IMR-90 (cell line): ENCODE results near the gene PJA1. TPM values are rescaled to one million over a fixed set of nuclear protein-coding genes. Genes with fewer than 3 reads are reported as not detected.
A peak's percentile ranks its signal among the peaks of the same experiment; 100 is the strongest.

Source experiments
- ATAC-seq: fragments of 200-7000 bp; cut with Tn5 transposase; 2 replicates; pipeline ENCODE4 v1.9.1; 2020; ENCODE audit warnings: low read depth, mild to moderate bottlenecking, moderate library complexity
- BruUV-seq: library from RNA; stranded (reverse); fragments of 400-500 nt; replicated peaks from 2 replicates; lab custom pipeline; 2021; lab: Mats Ljungman, UMichigan
- CTCF ChIA-PET: fragments of 300-600 bp; formaldehyde crosslinking; extraction: SDS; loops from one replicate; lab custom pipeline; 2021; ENCODE audit warnings: antibody characterized with exemption; lab: Yijun Ruan, JAX
- POLR2A ChIA-PET: fragments of 300-600 bp; sonication (Branson Sonifier 250); formaldehyde crosslinking; loops from one replicate; lab custom pipeline; 2022; ENCODE audit warnings: antibody characterized with exemption; ENCODE audit not compliant: unreplicated experiment; lab: Charles Lee
- DNase-seq: peaks from one replicate; pipeline ENCODE4 v3.0.0; 2013
- H2AFZ ChIP-seq: replicated peaks from 2 replicates; pipeline ENCODE3; 2013; ENCODE audit warnings: low read length, mild to moderate bottlenecking; ENCODE audit not compliant: poor library complexity
- H2AK5ac ChIP-seq: 2 replicates; pipeline ENCODE4 v1.6.1; 2013; ENCODE audit warnings: low read depth, low read length, inconsistent platforms
- H2AK9ac ChIP-seq: replicated peaks from 2 replicates; pipeline ENCODE3; 2013; ENCODE audit warnings: mild to moderate bottlenecking, low read depth, low read length, moderate library complexity; ENCODE audit not compliant: poor library complexity
- H2BK120ac ChIP-seq: 2 replicates; pipeline ENCODE4 v1.6.1; 2013; ENCODE audit warnings: low read depth, low read length, inconsistent platforms
- H2BK15ac ChIP-seq: 3 replicates; pipeline ENCODE4 v1.6.1; 2013; ENCODE audit warnings: low read depth, low read length, inconsistent platforms
- H2BK20ac ChIP-seq: 2 replicates; pipeline ENCODE4 v1.6.1; 2013; ENCODE audit warnings: low read depth, mild to moderate bottlenecking, inconsistent platforms, low read length, moderate library complexity
- H2BK5ac ChIP-seq: 2 replicates; pipeline ENCODE4 v1.6.1; 2013; ENCODE audit warnings: mild to moderate bottlenecking, low read depth, low read length, inconsistent platforms; ENCODE audit not compliant: poor library complexity, severe bottlenecking
- H3K14ac ChIP-seq: replicated peaks from 2 replicates; pipeline ENCODE4 v1.6.1; 2013; ENCODE audit warnings: low read depth, low read length, inconsistent platforms
- H3K18ac ChIP-seq: 2 replicates; pipeline ENCODE4 v1.6.1; 2013; ENCODE audit warnings: low read depth, low read length, control low read depth
- H3K23ac ChIP-seq: 2 replicates; pipeline ENCODE4 v1.6.1; 2013; ENCODE audit warnings: low read depth, low read length, inconsistent platforms
- H3K27ac ChIP-seq: 2 replicates; pipeline ENCODE4 v1.5.1; 2013; ENCODE audit warnings: mild to moderate bottlenecking, control low read depth, low read length; ENCODE audit not compliant: insufficient read depth
- H3K27me3 ChIP-seq: 2 replicates; pipeline ENCODE4 v1.6.1; 2013; ENCODE audit warnings: low read length; ENCODE audit not compliant: control insufficient read depth, insufficient read depth
- H3K36me3 ChIP-seq: 2 replicates; pipeline ENCODE4 v1.6.1; 2013; ENCODE audit warnings: low read length, mixed read lengths; ENCODE audit not compliant: control insufficient read depth, insufficient read depth
- H3K4ac ChIP-seq: 2 replicates; pipeline ENCODE4 v1.6.1; 2013; ENCODE audit warnings: low read depth, low read length, inconsistent platforms
- H3K4me1 ChIP-seq: 2 replicates; pipeline ENCODE4 v1.6.1; 2013; ENCODE audit warnings: low read length, mixed read lengths; ENCODE audit not compliant: control insufficient read depth, insufficient read depth
- H3K4me2 ChIP-seq: 2 replicates; pipeline ENCODE4 v1.6.1; 2013; ENCODE audit warnings: low read depth, mild to moderate bottlenecking, control low read depth, low read length, moderate library complexity
- H3K4me3 ChIP-seq: 2 replicates; pipeline ENCODE4 v1.5.1; 2013; ENCODE audit warnings: low read depth, mild to moderate bottlenecking, control low read depth, low read length, moderate library complexity; ENCODE audit not compliant: insufficient read depth
- H3K56ac ChIP-seq: 2 replicates; pipeline ENCODE4 v1.6.1; 2013; ENCODE audit warnings: low read length, inconsistent platforms; ENCODE audit not compliant: insufficient read depth; ENCODE audit errors: extremely low read depth
- H3K79me1 ChIP-seq, 2 experiments: 2 replicates each; pipeline ENCODE4 v1.6.1; 2013; ENCODE audit warnings: low read length in 2 of 2, inconsistent platforms in 1 of 2, low read depth in 1 of 2
- H3K9ac ChIP-seq: 2 replicates; pipeline ENCODE4 v1.6.1; 2013; ENCODE audit warnings: low read depth, low read length, control low read depth
- H3K9me1 ChIP-seq: 2 replicates; pipeline ENCODE4 v1.6.1; 2013; ENCODE audit warnings: low read length, inconsistent platforms; ENCODE audit not compliant: insufficient read depth
- H3K9me3 ChIP-seq: 2 replicates; pipeline ENCODE4 v1.6.1; 2013; ENCODE audit warnings: low read length; ENCODE audit not compliant: control insufficient read depth, insufficient read depth
- H4K20me1 ChIP-seq: 2 replicates; pipeline ENCODE4 v1.6.1; 2013; ENCODE audit warnings: low read length, inconsistent platforms; ENCODE audit not compliant: insufficient read depth
- H4K5ac ChIP-seq: 2 replicates; pipeline ENCODE4 v1.6.1; 2013; ENCODE audit warnings: mild to moderate bottlenecking, low read depth, low read length, control low read depth
- H4K8ac ChIP-seq, 2 experiments: 2 replicates each; pipeline ENCODE4 v1.6.1; 2013; ENCODE audit warnings: low read depth in 2 of 2, low read length in 2 of 2, control low read depth in 1 of 2, inconsistent platforms in 1 of 2
- H4K91ac ChIP-seq: 2 replicates; pipeline ENCODE4 v1.6.1; 2013; ENCODE audit warnings: low read depth, low read length, inconsistent platforms; ENCODE audit not compliant: insufficient read depth
- BHLHE40 ChIP-seq: fragments of 150-350 bp; IDR thresholded peaks from 2 replicates; pipeline ENCODE4 v1.6.1; 2016; ENCODE audit warnings: mild to moderate bottlenecking, low read depth, low read length
- CEBPB ChIP-seq: IDR thresholded peaks from 2 replicates; pipeline ENCODE4 v1.6.1; 2012; ENCODE audit warnings: low read depth, low read length, improper control_type of control experiment
- MAFK ChIP-seq: IDR thresholded peaks from 2 replicates; pipeline ENCODE4 v1.6.1; 2012; ENCODE audit warnings: low read depth, low read length, improper control_type of control experiment
- RAD21 ChIP-seq: IDR thresholded peaks from 2 replicates; pipeline ENCODE4 v1.6.1; 2012; ENCODE audit warnings: low read length, improper control_type of control experiment
- RCOR1 ChIP-seq: IDR thresholded peaks from 2 replicates; pipeline ENCODE4 v1.6.1; 2012; ENCODE audit warnings: mild to moderate bottlenecking, low read length, improper control_type of control experiment; ENCODE audit not compliant: insufficient replicate concordance
- RFX5 ChIP-seq: IDR thresholded peaks from 2 replicates; pipeline ENCODE4 v1.8.0; 2012; ENCODE audit warnings: low read depth, mild to moderate bottlenecking, low read length, moderate library complexity
- WGBS, 2 experiments: methylation state at CpG; one replicate each; pipeline versions ENCODE4 v1.1.5 to v1.1.7; 2013; ENCODE audit warnings: missing lambda C conversion rate in 2 of 2; ENCODE audit not compliant: insufficient read length in 1 of 2; ENCODE audit errors: extremely low coverage in 2 of 2; 5-methylcytosine and 5-hydroxymethylcytosine counted together
- dilution Hi-C: fragments of 300-500 bp; cut with HindIII; formaldehyde crosslinking; loops from one replicate; pipeline ENCODE4 v1.14.3; 2018; ENCODE audit warnings: low sequenced_read_pairs; ENCODE audit not compliant: unreplicated experiment
- in situ Hi-C: fragments of 300-500 bp; cut with MboI; formaldehyde crosslinking; loops from 3 replicates; pipeline ENCODE4 v1.14.3; 2019; ENCODE audit warnings: low sequenced_read_pairs, inconsistent platforms, mixed read lengths
- intact Hi-C: fragments of 100-400 bp; cut with micrococcal nuclease; formaldehyde crosslinking; loops from 2 replicates; pipeline ENCODE4 v1.10.0; 2022
- polyA plus RNA-seq, 3 experiments: library from polyadenylated mRNA; depleted of rRNA; stranded (reverse); fragments of >200 nt; gene quantifications; 2 replicates each; pipeline ENCODE4 v1.2.3, GENCODE V29; 2012; ENCODE audit warnings: low replicate concordance in 1 of 3
- total RNA-seq: library from RNA; depleted of rRNA; stranded (reverse); fragments of >200 nt; gene quantifications from 2 replicates; pipeline ENCODE4 v1.2.3, GENCODE V29; 2012

Gene PJA1
- total and polyA plus RNA-seq, 2 of the 4 experiments (the other 2 are of a cell fraction) = 15.1 to 24.4 TPM

GRCh38 chrX:69125094-69125493 lies 40.2 kb downstream of the PJA1 start:
- H2BK15ac ChIP-seq = peak overlapping the region; percentile 65; the same call in 1 of the 3 replicates
- no peak overlapping the region for H3K23ac ChIP-seq
- H3K9me3 ChIP-seq = no peaks in the 10 kb centered on the region
- peak overlapping the region; percentile 78 for H3K4ac ChIP-seq
- peak overlapping the region; percentile 84 for H2BK20ac ChIP-seq
- H3K56ac ChIP-seq = no peak overlapping the region
- H4K91ac ChIP-seq = peak overlapping the region; percentile 73
- intact Hi-C loops (no loop called here), in situ Hi-C loops (no loop called here), dilution Hi-C loops (no loop called here)
- H3K9me1 ChIP-seq = 0 out of 2 replicates have a peak, but pooled peaks cover 7% of the 10 kb centered on the region
- H3K18ac ChIP-seq = no peak overlapping the region
- H3K9ac ChIP-seq = no peak overlapping the region
- TF ChIP-seq RCOR1 (no peak), MAFK (no peak), BHLHE40 (no peak), RAD21 (no peak), CEBPB (no peak), RFX5 (no peak)
- no CpG with 5 or more reads among the region's 5 CpGs for WGBS, 2 experiments
- DNase-seq (no peak), ATAC-seq (no peak)
- peak overlapping the region; percentile 50 for H2AK9ac ChIP-seq
- peak overlapping the region; percentile 75 for H2BK120ac ChIP-seq
- no peaks in the 10 kb centered on the region for H3K36me3 ChIP-seq
- no peak overlapping the region for H3K4me3 ChIP-seq
- no peak overlapping the region for H4K8ac ChIP-seq
- peak overlapping the region; percentile 77 for H2AK5ac ChIP-seq
- H3K79me1 ChIP-seq = no peaks in the 10 kb centered on the region
- peaks cover 18% of the 10 kb centered on the region for H3K4me1 ChIP-seq
- BruUV-seq = no TSS peak
- no peak overlapping the region for H3K27ac ChIP-seq
- no peak overlapping the region for H3K4me2 ChIP-seq
- no peak overlapping the region for H3K14ac ChIP-seq
- H4K20me1 ChIP-seq = no peaks in the 10 kb centered on the region
- peaks cover 5% of the 10 kb centered on the region; the same call in 1 of the 2 replicates for H3K27me3 ChIP-seq
- no peak overlapping the region for H2BK5ac ChIP-seq
- H4K5ac ChIP-seq = no peak overlapping the region
- H2AFZ ChIP-seq = peak overlapping the region; percentile 46
- POLR2A ChIA-PET = no interaction called here
- CTCF ChIA-PET = no interaction called here
